Glutamatergic neuron (in vitro differentiated cells): ENCODE results near the gene HPRT1. TPM values are rescaled to one million over a fixed set of nuclear protein-coding genes. Genes with fewer than 3 reads are reported as not detected.
"Not testable (repeated sequence)": the region's sequence is repeated elsewhere in the genome, so short reads cannot be mapped to it uniquely, and the experiment has no call there.

Source experiments
- DNase-seq: peaks from one replicate; pipeline ENCODE4 v3.0.0; 2022
- H3K27ac Mint-ChIP-seq: one replicate; pipeline ENCODE4 v1.8.0; 2020; ENCODE audit warnings: mild to moderate bottlenecking, mixed read lengths, inconsistent platforms; ENCODE audit not compliant: unreplicated experiment
- H3K27me3 Mint-ChIP-seq: one replicate; pipeline ENCODE4 v1.8.0; 2020; ENCODE audit warnings: mild to moderate bottlenecking, moderate library complexity, mixed read lengths, inconsistent platforms; ENCODE audit not compliant: unreplicated experiment
- H3K36me3 Mint-ChIP-seq: one replicate; pipeline ENCODE4 v1.8.0; 2020; ENCODE audit warnings: mild to moderate bottlenecking, mixed read lengths, inconsistent platforms; ENCODE audit not compliant: unreplicated experiment
- H3K4me1 Mint-ChIP-seq: one replicate; pipeline ENCODE4 v1.8.0; 2020; ENCODE audit warnings: mild to moderate bottlenecking, low read depth, mixed read lengths, inconsistent platforms; ENCODE audit not compliant: unreplicated experiment
- H3K4me3 Mint-ChIP-seq: one replicate; pipeline ENCODE4 v1.8.0; 2020; ENCODE audit warnings: mild to moderate bottlenecking, mixed read lengths, inconsistent platforms; ENCODE audit not compliant: unreplicated experiment
- H3K9me3 Mint-ChIP-seq: one replicate; pipeline ENCODE4 v1.8.0; 2020; ENCODE audit warnings: mild to moderate bottlenecking, moderate library complexity, mixed read lengths, inconsistent platforms; ENCODE audit not compliant: unreplicated experiment
- CTCF ChIP-seq: fragments of 200-600 bp; sonication (generic); IDR thresholded peaks from one replicate; pipeline ENCODE4 v1.5.0; 2021; ENCODE audit not compliant: partially characterized antibody, unreplicated experiment
- total RNA-seq: library from RNA; stranded (reverse); fragmentation: NEBNext Ultra II Directional; extraction: Animal tissue kit (Norgen Biotek cat#: 25700); gene quantifications from one replicate; pipeline ENCODE4 v1.2.1, GENCODE V29; 2021; ENCODE audit not compliant: unreplicated experiment

Gene HPRT1
- total RNA-seq, 1 donor from 2014 or later = 12.1 TPM

GRCh38 chrX:134457708-134458107, 2.3 kb upstream of the HPRT1 start:
- Mint-ChIP-seq H3K36me3 (no peaks in the 10 kb centered on the region), H3K4me1 (no peaks in the 10 kb centered on the region), H3K27ac (no peak overlapping the region), H3K27me3 (no peaks in the 10 kb centered on the region), H3K4me3 (no peak overlapping the region), H3K9me3 (no peaks in the 10 kb centered on the region)
- DNase-seq = no peak
- TF ChIP-seq CTCF = no peak

GRCh38 chrX:134459683-134460004, 321 bp upstream of the HPRT1 start:
- no peak for DNase-seq
- H3K27ac Mint-ChIP-seq = no peak overlapping the region
- H3K4me1 Mint-ChIP-seq = no peaks in the 10 kb centered on the region
- no peaks in the 10 kb centered on the region for H3K36me3 Mint-ChIP-seq
- no peaks in the 10 kb centered on the region for H3K9me3 Mint-ChIP-seq
- peak overlapping the region; percentile 76 for H3K4me3 Mint-ChIP-seq
- TF ChIP-seq CTCF = no peak
- no peaks in the 10 kb centered on the region for H3K27me3 Mint-ChIP-seq

GRCh38 chrX:134460862-134461220, 876 bp downstream of the HPRT1 start:
- TF ChIP-seq CTCF = no peak
- Mint-ChIP-seq H3K4me3 (peak overlapping the region; percentile 84), H3K27ac (no peak overlapping the region), H3K9me3 (no peaks in the 10 kb centered on the region), H3K36me3 (no peaks in the 10 kb centered on the region), H3K27me3 (no peaks in the 10 kb centered on the region), H3K4me1 (no peaks in the 10 kb centered on the region)
- DNase-seq = no peak

- H3K9me3 Mint-ChIP-seq = no peaks in the 10 kb centered on the region
- no peaks in the 10 kb centered on the region for H3K4me1 Mint-ChIP-seq
- H3K27me3 Mint-ChIP-seq = no peaks in the 10 kb centered on the region
- H3K27ac Mint-ChIP-seq = no peak overlapping the region
- no peak for TF ChIP-seq CTCF
- peak overlapping the region; percentile 84 for H3K4me3 Mint-ChIP-seq
- no peak for DNase-seq
- H3K36me3 Mint-ChIP-seq = no peaks in the 10 kb centered on the region
These were observed 1.5 kb downstream of the HPRT1 start for GRCh38 chrX:134461437-134461836.

- no peak for DNase-seq
- Mint-ChIP-seq H3K9me3 (no peaks in the 10 kb centered on the region), H3K4me1 (no peaks in the 10 kb centered on the region), H3K27ac (no peak overlapping the region), H3K4me3 (no peak overlapping the region), H3K36me3 (no peaks in the 10 kb centered on the region), H3K27me3 (no peaks in the 10 kb centered on the region)
- TF ChIP-seq CTCF = no peak
These were observed 3.0 kb downstream of the HPRT1 start for GRCh38 chrX:134462927-134463326.

- not testable (repeated sequence) for H3K4me1 Mint-ChIP-seq, H3K27me3 Mint-ChIP-seq, H3K4me3 Mint-ChIP-seq, H3K36me3 Mint-ChIP-seq, H3K9me3 Mint-ChIP-seq, H3K27ac Mint-ChIP-seq, DNase-seq
These were observed 4.5 kb downstream of the HPRT1 start for GRCh38 chrX:134464453-134464852.
